ENCODE results near the gene FRK. TPM values are rescaled to one million over a fixed set of nuclear protein-coding genes. Genes with fewer than 3 reads are reported as not detected.
"Not testable (repeated sequence)": the region's sequence is repeated elsewhere in the genome, so short reads cannot be mapped to it uniquely, and the experiment has no call there.

Gene FRK
- total RNA-seq, 1 donor from 2014 or later: 0.05 TPM

DNA sequence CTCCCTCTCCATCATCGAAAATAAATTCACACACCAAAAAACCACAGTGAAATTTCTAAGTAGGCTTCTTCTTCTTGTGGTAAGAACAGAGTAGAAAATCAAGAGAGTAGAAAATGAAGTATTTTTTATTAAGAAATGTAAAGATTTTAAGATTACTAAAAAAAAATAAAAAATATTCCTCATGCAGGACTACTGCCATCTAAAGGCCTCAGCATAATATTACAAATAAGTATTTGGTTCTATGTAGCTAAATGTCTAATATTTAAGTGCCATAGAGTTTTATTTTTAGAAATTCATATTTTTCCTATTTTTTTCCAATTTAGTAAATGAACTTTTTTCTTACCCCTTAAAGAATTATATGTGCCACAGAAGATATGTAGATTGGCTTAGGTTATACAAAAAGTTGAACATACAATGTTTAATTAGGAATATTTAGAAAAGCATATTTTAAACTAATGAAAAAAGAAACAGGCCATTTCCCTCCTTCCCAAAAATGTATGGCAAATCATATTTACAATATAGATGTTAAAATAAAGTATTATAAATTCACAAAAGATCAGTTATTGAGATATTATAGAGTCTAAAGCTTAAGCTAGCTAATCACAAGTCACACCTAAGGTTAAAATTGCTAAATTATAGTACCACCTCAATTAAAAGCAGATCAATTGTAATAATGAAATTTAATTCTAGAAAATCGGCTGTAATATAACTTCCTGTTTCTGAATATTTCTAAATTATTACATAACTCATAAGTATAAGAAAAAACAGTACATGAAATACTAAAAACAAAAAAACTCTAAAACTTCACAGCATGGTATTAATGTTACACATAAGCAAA, 36.5 kb upstream of the FRK start:
- H3K4me1 Mint-ChIP-seq (ENCODE audit: unreplicated experiment): peaks cover 16% of the 10 kb centered on the region
- DNase-seq (ENCODE audit: extremely low spot score, unreplicated experiment): no peak

DNA sequence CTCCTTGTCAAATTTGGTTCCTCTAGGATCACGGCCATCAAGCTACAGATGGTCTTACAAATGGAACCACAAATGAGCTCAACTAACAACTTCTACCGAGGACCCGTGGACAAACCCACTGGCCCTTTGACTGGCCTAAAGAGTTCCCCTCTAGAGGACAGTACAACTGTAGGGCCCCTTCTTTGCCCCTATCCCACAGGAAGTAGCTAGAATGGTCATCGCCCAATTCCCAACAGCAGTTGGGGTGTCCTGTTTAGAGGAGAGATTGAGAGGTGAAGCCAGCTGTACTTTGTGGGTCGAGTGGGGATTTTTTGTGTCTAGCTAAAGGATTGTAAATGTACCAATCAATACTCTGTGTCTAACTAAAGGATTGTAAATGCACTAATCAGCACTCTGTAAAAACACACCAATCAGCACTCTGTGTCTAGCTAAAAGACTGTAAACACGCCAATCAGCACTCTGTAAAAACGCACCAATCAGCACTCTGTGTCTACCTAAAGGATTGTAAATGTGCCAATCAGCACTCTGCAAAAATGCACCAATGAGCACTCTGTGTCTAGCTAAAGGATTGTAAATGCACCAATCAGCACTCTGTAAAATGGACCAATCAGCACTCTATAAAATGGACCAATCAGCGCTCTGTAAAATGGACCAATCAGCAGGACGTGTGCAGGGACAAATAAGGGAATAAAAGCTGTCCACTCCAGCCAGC, 35.5 kb upstream of the FRK start:
- not testable (repeated sequence) for H3K4me3 Mint-ChIP-seq (ENCODE audit: unreplicated experiment); H3K27me3 Mint-ChIP-seq (ENCODE audit: unreplicated experiment); H3K4me1 Mint-ChIP-seq (ENCODE audit: unreplicated experiment); H3K27ac Mint-ChIP-seq (ENCODE audit: unreplicated experiment); H3K36me3 Mint-ChIP-seq (ENCODE audit: unreplicated experiment); DNase-seq (ENCODE audit: extremely low spot score, unreplicated experiment)
- peaks cover 10% of the 10 kb centered on the region for H3K9me3 Mint-ChIP-seq (ENCODE audit: unreplicated experiment)

More for the DNA sequence above, 36.5 kb upstream of the FRK start:
- Mint-ChIP-seq H3K9me3 (ENCODE audit: unreplicated experiment) (peaks cover 10% of the 10 kb centered on the region), H3K27me3 (ENCODE audit: unreplicated experiment) (no peaks in the 10 kb centered on the region), H3K4me3 (ENCODE audit: unreplicated experiment) (no peak overlapping the region), H3K27ac (ENCODE audit: unreplicated experiment) (no peak overlapping the region), H3K36me3 (ENCODE audit: unreplicated experiment) (peaks cover 2% of the 10 kb centered on the region)
- peak; percentile 68 for TF ChIP-seq CTCF (IDR thresholded peaks at IDR 0.05)

DNA sequence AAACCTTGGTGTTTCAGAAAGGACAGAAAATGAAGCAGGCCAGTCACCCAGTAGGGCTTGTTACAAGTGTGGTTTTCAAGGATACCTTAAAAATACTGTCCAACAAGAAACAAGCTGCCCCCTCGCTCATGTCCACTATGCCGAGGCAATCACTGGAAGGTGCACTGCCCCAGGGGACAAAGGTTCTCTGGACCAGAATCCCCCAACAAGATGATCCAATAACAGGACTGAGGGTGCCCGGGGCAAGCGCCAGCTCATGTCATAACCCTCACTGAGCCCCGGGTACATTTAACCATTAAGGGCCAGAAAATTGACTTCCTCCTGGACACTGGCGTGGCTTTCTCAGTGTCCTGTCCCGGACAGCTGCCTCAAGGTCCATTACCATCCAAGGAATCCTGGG, 33.4 kb upstream of the FRK start:
- H3K27me3 Mint-ChIP-seq (ENCODE audit: unreplicated experiment): no peaks in the 10 kb centered on the region
- peaks cover 2% of the 10 kb centered on the region for H3K36me3 Mint-ChIP-seq (ENCODE audit: unreplicated experiment)
- DNase-seq (ENCODE audit: extremely low spot score, unreplicated experiment): no peak
- no peak overlapping the region for H3K27ac Mint-ChIP-seq (ENCODE audit: unreplicated experiment)
- no peak for TF ChIP-seq CTCF (IDR thresholded peaks at IDR 0.05)
- peaks cover 10% of the 10 kb centered on the region for H3K9me3 Mint-ChIP-seq (ENCODE audit: unreplicated experiment)
- no peaks in the 10 kb centered on the region for H3K4me1 Mint-ChIP-seq (ENCODE audit: unreplicated experiment)
- H3K4me3 Mint-ChIP-seq (ENCODE audit: unreplicated experiment): no peak overlapping the region

DNA sequence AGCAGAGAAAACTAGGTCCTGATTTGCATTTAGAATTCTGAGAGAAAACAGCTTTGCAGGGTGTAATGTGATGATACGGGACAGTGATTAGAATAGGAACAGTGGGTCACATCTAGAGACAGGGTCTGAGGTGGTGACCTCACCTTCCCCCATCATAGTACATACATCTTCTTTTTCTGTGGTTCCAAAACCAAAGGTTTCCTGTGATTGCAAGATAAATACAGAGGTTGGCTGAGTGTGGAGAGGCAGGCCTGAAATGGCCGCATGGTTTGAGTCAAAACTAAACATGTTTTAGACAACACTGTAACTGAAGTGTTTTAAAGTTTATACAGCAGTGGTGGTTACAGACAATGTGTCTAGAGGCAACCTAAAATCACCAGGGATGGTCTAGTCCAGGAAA, 29.6 kb upstream of the FRK start:
- no peak for DNase-seq (ENCODE audit: extremely low spot score, unreplicated experiment)
- no peaks in the 10 kb centered on the region for H3K9me3 Mint-ChIP-seq (ENCODE audit: unreplicated experiment)

DNA sequence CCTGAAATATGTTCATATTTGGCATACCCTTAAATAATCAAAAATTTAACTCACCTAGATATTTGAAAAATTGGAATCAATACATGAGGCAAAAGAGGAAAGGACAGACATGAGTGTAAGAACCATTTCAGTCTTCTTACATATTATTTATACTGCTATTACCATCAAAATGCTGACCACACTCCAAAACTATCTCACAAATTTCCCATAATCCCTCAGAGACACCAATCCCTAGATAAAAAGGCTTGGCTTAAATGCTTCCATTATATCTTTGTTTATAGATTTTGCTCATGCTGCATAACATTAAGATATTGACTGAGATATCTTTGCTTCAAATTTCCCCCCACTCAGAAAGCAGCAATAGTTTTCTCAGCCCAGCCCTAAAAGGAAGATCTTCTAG, 28.3 kb upstream of the FRK start:
- no peak overlapping the region for H3K4me3 Mint-ChIP-seq (ENCODE audit: unreplicated experiment)
- TF ChIP-seq CTCF (IDR thresholded peaks at IDR 0.05): no peak
- H3K27ac Mint-ChIP-seq (ENCODE audit: unreplicated experiment): no peak overlapping the region
- no peaks in the 10 kb centered on the region for H3K36me3 Mint-ChIP-seq (ENCODE audit: unreplicated experiment)
- peaks cover 14% of the 10 kb centered on the region for H3K4me1 Mint-ChIP-seq (ENCODE audit: unreplicated experiment)
- no peaks in the 10 kb centered on the region for H3K27me3 Mint-ChIP-seq (ENCODE audit: unreplicated experiment)
- H3K9me3 Mint-ChIP-seq (ENCODE audit: unreplicated experiment): no peaks in the 10 kb centered on the region
- DNase-seq (ENCODE audit: extremely low spot score, unreplicated experiment): no peak

More for the DNA sequence above, 29.6 kb upstream of the FRK start:
- Mint-ChIP-seq H3K4me3 (ENCODE audit: unreplicated experiment) (no peak overlapping the region), H3K4me1 (ENCODE audit: unreplicated experiment) (peaks cover 14% of the 10 kb centered on the region), H3K27ac (ENCODE audit: unreplicated experiment) (no peak overlapping the region), H3K27me3 (ENCODE audit: unreplicated experiment) (no peaks in the 10 kb centered on the region), H3K36me3 (ENCODE audit: unreplicated experiment) (no peaks in the 10 kb centered on the region)
- TF ChIP-seq CTCF (IDR thresholded peaks at IDR 0.05): no peak

All from osteocyte (in vitro differentiated cells).